ENCODE data around the gene UQCC5. TPM values are rescaled to one million over a fixed set of nuclear protein-coding genes. Genes with fewer than 3 reads are reported as not detected.

Gene UQCC5
- total RNA-seq, 1 experiment from 2014 or later = 45.8 TPM

DNA sequence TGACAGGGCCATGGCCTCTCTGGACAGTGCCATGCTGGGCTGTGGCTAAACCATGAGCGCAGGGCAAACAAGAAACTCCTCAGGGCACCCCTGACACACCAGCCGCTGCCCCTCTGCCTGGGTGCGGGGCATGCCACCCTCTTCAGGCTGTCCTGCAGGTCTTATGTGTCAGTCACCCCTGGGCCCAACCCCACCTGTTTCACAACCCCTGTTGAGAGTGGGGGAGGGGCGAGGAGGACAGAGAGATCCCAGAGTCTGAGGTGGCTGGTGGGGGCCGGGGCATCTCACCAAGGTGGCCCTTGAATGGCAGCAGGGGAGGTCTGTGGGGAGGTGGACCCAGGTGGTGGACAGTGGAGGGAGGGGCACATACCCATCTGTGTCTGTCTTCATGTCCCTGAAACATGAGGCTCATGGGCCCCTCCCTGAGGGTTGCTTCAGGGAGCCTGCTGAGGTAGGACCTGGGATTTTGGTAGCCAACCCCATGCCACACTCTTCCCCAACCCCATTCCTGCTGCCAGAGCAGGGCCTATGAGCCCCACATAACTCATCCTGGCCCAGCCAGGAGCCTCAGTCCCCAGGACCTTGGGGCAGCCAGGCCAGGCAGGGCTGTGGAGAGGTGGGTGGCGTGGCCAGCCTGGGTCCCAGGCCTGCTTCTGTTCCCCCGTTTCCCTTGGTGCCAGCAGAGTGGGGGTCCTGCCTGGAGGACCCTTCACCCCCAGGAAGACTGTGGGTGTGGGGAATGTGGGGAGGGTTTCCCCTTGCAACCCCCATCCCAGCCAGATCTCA lies 43.0 kb upstream of the UQCC5 start:
- Mint-ChIP-seq H3K4me3 (no peak overlapping the region), H3K27me3 (ENCODE audit: low read depth) (no peaks in the 10 kb centered on the region), H3K27ac (no peak overlapping the region), H3K4me1 (peaks cover 8 to 16% of the 10 kb centered on the region in 2 experiments), H3K36me3 (ENCODE audit: insufficient read depth in 1 of 3, low read depth in 3 of 3) (peaks cover 11 to 43% (median 41%) of the 10 kb centered on the region in 3 experiments), H3K9me3 (no peaks in the 10 kb centered on the region)
- H3K79me1 ChIP-seq (ENCODE audit: insufficient read depth, low read depth, low read length, poor library complexity, severe bottlenecking) = no peaks in the 10 kb centered on the region
- no peak overlapping the region for H3T11ph ChIP-seq (ENCODE audit: low read length)
- no peak overlapping the region for H3K4ac ChIP-seq (ENCODE audit: low read depth, low read length)
- H3K27me3 ChIP-seq (ENCODE audit: insufficient read depth, low read length) = no peaks in the 10 kb centered on the region
- no peak overlapping the region for H3K14ac ChIP-seq (ENCODE audit: insufficient read depth, low read length)
- no peak overlapping the region for H2AK5ac ChIP-seq (ENCODE audit: insufficient read length, low read length)
- H3K79me2 ChIP-seq (ENCODE audit: insufficient read depth, low read length) = no peaks in the 10 kb centered on the region
- H3K23me2 ChIP-seq (ENCODE audit: insufficient read length, low read depth, low read length, poor library complexity, severe bottlenecking) = no peaks in the 10 kb centered on the region
- H2AFZ ChIP-seq (ENCODE audit: low read length) = no peak overlapping the region
- no peak overlapping the region for H2BK15ac ChIP-seq (ENCODE audit: low read depth, low read length)
- H3K27ac ChIP-seq (ENCODE audit: insufficient read length, low read depth, low read length) = no peak overlapping the region
- H3K4me2 ChIP-seq (ENCODE audit: insufficient read depth, insufficient read length, low read length) = no peak overlapping the region
- whole genome bisulfite sequencing (ENCODE audit: extremely low coverage, insufficient read length, low lambda C conversion rate) = no CpG with 5 or more reads among the region's 7 CpGs
- no peak overlapping the region for H2BK12ac ChIP-seq (ENCODE audit: insufficient read length, low read depth, low read length)
- H2BK120ac ChIP-seq (ENCODE audit: low read depth, low read length, poor library complexity, severe bottlenecking) = no peak overlapping the region
- H4K8ac ChIP-seq (replicated peaks; ENCODE audit: insufficient read length, low read depth, low read length) = no peak overlapping the region
- no peak overlapping the region for H3K18ac ChIP-seq (ENCODE audit: insufficient read length, low read depth, low read length)
- no peak overlapping the region for H3K56ac ChIP-seq (ENCODE audit: insufficient read length, low read depth, low read length)
- no peaks in the 10 kb centered on the region for H4K20me1 ChIP-seq (ENCODE audit: control insufficient read depth, insufficient read depth, insufficient read length)
- H3K9ac ChIP-seq (ENCODE audit: extremely low read depth, insufficient read length, low read length) = no peak overlapping the region
- H3K9me3 ChIP-seq (ENCODE audit: control insufficient read depth, low read depth, low read length) = no peaks in the 10 kb centered on the region
- no peak overlapping the region for H3K23ac ChIP-seq (ENCODE audit: insufficient read length, low read depth, low read length)
- no peak for DNase-seq
- no peak overlapping the region for H4K91ac ChIP-seq (ENCODE audit: insufficient read length, low read depth, low read length)
- H4K5ac ChIP-seq (ENCODE audit: insufficient read length, low read depth, low read length) = no peak overlapping the region
- no peak overlapping the region for H2BK20ac ChIP-seq (ENCODE audit: low read depth, low read length, poor library complexity, severe bottlenecking)
- TF ChIP-seq, protein P1, sequence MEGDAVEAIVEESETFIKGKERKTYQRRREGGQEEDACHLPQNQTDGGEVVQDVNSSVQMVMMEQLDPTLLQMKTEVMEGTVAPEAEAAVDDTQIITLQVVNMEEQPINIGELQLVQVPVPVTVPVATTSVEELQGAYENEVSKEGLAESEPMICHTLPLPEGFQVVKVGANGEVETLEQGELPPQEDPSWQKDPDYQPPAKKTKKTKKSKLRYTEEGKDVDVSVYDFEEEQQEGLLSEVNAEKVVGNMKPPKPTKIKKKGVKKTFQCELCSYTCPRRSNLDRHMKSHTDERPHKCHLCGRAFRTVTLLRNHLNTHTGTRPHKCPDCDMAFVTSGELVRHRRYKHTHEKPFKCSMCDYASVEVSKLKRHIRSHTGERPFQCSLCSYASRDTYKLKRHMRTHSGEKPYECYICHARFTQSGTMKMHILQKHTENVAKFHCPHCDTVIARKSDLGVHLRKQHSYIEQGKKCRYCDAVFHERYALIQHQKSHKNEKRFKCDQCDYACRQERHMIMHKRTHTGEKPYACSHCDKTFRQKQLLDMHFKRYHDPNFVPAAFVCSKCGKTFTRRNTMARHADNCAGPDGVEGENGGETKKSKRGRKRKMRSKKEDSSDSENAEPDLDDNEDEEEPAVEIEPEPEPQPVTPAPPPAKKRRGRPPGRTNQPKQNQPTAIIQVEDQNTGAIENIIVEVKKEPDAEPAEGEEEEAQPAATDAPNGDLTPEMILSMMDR (conservative IDR thresholded peaks at IDR 0.05) = no peak
- no peaks in the 10 kb centered on the region for H3K4me1 ChIP-seq (ENCODE audit: insufficient read depth, low read length)
- H2BK5ac ChIP-seq (ENCODE audit: insufficient read length, low read length) = no peak overlapping the region

Data from H9 (cell line).